Measurements from ENCODE around the gene RREB1.

RREB1 gene

GRCh38 chr6:7165002-7165889 is 57.5 kb downstream of the RREB1 start:
- no peak for DNase-seq

DNA sequence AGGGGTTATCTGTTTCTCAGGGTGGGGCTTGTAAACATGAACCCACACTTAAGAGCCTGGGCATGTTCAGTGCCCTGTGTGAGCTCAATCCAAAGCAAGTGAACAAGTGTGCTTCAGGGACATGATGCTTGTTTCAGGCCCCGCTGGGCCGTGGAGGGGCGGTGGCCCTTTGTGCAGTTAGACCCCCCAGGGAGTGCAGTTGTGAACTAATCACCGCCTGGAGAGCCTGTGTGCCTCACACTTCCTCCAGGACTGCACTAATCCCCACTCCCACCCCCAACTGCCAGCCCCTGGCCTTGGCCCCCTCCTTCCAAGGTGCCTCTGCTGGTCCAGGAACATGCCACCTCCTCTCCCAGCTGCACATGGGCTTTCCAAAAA is 58.1 kb downstream of the RREB1 start:
- no peak for DNase-seq

GRCh38 chr6:7166410-7167293 is 58.9 kb downstream of the RREB1 start:
- DNase-seq: peak; percentile 37

- no peak for DNase-seq
Observed at GRCh38 chr6:7169296-7169721, 61.5 kb downstream of the RREB1 start.

DNA sequence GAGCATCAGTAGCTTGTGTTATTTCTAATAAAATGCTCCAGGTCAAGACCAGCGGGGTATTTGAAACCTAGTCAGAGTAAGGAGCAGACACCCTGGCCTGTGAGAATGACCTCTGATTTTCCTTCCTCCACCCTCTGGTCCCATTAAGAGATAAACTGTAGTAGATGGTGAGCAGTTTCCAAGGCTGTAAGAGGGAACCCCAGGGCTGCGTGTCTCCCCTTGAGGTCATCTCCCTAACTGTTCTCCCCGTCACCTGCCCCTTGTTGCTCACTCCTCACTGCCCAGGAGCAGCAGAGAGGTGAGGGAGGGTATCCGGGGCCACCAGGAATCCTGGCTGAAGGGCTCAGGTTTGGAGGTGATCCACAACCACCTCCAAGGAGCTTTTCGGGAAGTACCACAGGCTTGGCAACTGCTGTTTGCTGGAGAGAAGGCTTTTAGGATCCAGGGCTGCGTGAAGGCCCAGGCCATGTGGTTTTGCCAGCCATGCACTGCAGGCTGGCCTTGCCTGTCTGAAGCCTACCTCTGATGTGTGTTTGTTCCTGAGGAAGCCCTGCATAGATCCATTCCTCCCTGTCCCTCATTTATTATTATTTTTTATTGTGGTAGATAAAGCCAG is 62.5 kb downstream of the RREB1 start:
- DNase-seq: no peak

DNA sequence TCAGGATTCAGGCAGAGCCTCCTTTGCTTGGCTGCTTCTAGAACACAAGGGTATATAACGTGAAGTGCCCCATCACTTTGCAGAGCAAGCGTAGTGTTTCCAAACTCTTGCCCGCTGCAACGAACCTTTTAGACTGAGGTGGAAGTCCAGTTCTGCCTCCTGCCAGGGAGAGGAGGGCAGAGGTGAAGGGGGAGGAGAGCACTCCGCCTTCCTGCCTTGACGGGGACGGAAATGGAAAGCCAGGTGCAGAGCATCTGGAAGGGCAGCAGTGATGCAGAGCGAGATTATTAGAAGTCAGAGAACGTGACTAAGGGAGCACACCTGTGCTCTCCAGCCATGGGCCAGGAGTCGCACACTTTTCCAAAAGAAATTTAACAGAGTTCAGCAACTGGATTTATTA is 63.4 kb downstream of the RREB1 start:
- DNase-seq: peak; percentile 57

GRCh38 chr6:7171733-7172132 is 64.0 kb downstream of the RREB1 start:
- DNase-seq: no peak

DNA sequence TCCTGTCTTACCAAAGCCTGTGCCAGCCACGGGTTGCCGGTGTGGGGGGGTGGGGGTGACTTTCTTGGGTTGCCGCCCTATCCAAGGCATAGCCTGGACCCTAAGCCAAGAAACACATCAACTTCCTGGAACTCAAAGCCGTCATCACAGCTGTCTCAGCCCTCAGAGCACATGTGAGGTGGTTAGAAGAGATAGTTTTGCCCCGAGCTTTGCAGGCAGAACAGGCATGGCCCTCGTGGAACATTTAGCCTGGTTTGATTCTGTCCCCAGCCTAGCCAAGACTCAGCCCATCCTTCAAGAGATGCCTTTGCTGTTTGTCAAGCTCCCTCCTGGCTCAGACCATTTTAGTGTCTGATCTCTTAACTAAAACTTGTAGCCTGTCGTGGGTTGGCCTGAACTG is 64.9 kb downstream of the RREB1 start:
- no peak for DNase-seq

DNA sequence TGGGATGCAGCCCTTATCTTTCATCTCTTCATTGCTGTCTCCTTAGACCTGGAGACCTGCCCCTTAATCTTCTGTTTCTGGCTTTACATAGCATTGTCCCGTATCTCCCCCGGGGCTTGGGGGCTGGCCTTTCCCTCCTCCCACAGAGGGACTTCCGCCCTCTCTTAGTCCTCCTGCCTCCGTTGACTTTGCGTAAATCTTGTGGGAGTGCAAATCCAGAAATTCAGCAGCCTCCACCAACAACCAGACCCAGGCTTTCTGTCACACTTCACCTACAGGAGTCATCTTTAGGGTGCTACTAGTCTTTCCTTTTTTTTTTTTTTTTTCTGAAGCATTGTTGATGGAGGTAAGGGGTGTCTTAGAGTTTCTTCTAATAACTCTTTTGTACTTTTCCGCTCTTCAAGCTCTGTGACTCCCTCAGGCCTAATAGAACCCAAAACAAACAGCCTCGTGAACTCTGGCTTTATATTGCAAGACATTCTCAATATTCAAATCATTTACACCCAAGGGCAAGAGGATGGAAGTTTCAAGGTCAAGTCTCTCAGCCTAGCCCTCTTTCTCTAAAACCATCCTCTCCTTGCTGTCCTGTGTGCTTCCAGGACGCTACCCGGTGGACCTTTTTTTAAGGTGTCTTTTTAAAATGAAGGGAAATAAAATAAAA is 66.2 kb downstream of the RREB1 start:
- DNase-seq: no peak

GRCh38 chr6:7175462-7175861 is 67.7 kb downstream of the RREB1 start:
- no peak for DNase-seq

DNA sequence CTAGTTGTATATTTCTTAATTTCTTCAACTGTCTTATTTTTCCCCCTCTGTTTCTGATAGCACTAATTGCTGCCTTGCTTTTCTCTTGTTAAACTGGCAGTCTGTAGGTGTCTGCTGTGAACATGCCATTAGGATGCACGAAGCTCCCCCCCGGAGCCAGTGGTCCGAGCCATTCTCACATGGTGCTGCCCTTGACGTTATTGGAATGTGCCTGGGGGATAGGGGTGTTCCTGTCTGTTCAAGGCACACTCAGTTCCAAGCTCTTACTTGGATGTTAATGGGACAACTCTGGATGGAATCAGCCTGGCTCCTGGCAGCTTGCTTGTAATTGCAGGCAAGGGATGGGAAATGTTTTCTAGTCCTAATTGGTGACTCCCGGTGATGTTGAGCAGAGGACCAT is 68.4 kb downstream of the RREB1 start:
- DNase-seq: no peak

DNA sequence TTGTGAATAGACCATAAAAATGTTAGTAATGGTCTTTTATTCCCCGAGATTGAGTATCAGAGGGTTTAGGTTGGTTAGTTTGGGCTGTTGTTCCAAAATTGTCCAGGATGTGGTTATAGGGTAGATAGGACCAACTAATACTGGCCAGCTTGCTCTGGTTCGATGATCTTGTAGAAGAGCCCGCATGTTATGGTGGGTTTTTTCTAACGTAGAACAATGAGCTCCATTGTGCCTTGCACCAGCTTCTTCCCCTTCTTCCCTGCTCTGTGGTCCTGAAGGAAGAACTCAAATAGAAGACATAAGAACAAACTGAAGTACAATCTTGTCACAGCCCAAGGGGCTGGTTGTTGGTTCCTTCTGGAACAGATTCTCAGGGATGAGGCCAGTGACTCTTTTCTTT is 70.5 kb downstream of the RREB1 start:
- DNase-seq: no peak

DNA sequence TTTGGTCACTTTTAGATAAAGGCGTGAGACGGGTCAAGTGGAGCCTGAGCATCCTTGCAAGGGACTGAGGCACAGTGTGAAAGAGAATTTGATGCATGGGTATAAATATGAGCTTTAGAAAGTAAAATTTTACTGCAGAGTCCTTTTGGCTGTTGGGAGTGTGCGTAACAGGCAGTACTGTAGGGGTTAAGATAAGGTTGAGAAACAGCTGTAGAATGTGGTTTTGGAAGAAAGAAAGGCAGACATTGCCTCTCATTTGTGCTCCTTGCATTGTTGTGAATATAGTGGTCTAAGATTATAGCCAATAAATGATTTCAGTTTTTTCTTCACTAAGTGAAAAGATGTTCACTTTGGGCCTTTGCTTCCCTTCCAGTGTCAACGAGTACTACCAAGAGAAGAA is 73.0 kb downstream of the RREB1 start:
- DNase-seq: no peak

DNA sequence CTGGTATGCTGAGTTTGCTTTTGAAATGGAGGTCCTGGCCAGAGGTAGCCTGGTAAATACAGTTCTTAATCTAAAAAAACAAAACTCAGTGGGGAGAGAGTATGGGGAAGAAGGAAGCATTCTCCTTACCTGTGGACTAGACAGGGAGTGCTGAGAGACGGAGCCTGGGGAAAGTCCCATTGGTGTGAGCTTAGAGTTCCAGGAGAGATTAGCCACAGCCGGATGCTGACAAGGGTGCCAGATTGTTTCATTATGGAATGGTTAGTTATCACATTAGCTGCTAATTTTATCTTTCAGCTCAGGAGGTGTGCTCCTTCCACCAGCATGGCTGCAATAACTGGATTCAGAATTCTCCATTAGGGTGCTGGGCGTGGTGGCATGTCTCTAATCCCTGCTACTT is 75.9 kb downstream of the RREB1 start:
- DNase-seq: no peak

GRCh38 chr6:7184502-7184901 is 76.7 kb downstream of the RREB1 start:
- no peak for DNase-seq

GRCh38 chr6:7185561-7185960 is 77.8 kb downstream of the RREB1 start:
- no peak for DNase-seq

- no peak for DNase-seq
Observed at GRCh38 chr6:7188492-7188891, 80.7 kb downstream of the RREB1 start.

- no peak for DNase-seq
Observed at GRCh38 chr6:7189101-7189758, 81.5 kb downstream of the RREB1 start.

DNA sequence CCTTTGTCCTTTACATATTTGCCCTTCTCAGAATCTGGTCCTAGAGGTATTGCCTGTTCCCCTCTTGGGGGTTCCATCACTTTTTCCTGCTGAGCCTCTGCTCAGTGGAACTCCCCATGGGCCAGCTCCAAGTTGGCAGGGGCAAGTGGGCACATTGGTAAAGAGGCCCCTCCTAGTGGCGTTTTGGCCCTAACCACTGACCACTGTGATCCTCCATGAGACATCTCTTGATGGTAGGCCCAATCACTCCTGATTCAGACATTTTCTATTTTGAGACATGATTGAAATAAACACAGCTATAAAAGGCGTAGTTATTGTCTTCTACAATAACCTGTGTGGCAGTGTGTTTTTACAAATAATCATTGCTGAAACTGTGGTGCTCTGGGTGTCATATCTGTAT is 83.0 kb downstream of the RREB1 start:
- DNase-seq: no peak

DNA sequence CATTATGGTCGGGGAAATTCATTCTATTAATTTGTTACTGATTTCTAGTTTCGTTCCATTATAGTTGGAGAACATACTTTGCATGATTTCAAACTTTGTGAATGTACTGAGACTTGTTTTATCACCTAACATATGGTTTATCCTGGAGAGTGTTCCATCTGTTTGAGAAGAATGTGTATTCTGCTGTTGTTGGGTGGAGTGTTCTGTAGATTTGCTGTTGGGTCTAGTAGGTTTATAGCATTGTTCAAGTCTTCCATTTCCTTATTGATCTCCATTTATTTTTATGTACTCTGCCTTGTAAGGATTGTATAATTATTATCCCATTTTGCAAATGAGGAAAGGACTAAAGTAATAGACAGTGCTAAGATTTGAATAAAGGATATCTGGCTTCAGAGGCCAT is 85.4 kb downstream of the RREB1 start:
- no peak for DNase-seq

DNA sequence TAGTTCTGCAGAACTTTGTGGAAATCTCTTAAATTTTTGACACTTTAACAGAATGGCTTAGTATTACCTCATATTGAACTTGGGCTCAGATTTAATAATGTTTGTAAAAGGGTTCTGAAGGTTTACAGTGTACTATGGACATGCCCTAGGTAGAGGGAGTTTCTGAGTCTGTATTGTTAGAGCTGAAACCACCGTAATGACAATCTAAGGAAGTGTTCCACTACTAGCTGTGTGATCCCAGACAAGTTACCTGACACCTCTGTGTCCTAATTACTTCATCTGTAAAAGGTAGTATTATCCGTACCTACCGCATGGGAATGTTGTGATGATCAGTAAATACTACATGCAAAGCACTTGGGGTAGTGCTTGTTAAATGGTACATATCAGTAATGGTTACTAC is 86.9 kb downstream of the RREB1 start:
- no peak for DNase-seq

DNA sequence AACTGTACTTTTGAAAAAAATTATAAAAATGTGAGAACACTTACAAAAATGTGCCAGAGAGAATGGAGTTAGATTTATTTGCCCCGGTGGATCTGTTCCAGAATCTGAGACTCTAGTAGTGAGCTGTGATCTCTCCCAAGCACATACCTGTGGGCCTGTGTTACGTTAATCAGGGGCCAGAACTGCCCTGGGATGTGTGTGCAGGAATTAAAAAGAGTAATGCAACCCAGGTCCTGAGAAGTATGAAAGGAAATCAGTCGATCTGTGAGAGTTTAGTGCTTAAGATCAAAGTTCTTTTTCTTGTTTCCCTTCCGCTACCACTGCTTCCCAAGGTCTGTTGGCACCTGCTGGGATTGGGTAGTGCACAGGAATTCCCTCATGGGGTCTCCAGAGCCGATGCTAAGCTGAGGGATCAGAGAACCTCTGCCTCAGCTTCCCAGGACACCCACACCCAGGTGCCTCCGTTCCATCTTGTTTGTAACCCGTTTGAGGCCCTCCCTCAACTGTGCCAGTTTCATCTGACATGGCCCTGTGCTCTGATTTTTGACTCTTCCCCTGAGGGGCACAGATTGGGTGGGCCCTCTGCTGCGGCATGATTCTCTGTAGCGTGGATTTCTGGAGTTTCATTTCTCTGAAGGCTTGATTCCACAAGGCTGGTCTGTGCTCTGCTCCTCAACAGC is 87.7 kb downstream of the RREB1 start:
- DNase-seq: no peak
